Pons (tissue), 1 donor: ENCODE results near the gene SNHG17.

ENCODE experiments used
- DNase-seq: peaks from one replicate; pipeline ENCODE4 v3.0.0-alpha.2; 2016; ENCODE audit warnings: low spot score

Gene SNHG17

DNA sequence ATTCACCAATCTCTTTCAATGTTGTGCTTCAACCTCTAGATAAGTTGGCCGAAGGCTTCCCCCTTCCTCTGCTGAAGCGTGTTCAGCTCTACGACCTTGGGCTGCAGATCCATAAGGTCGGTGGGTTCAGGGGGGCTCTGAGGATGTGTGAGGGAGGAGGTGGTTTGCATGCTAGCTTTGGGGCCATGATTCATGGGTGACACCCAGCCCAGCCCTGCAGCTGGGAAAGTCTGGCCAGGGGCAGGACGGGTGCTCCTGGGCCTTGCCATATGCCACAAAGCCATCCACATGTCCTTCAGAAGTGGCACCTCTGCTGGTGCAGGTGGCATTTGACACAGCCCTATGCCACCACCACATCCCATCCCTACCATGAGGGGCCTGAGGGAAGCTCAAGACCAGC lies 61.2 kb downstream of the SNHG17 start:
- no peak for DNase-seq

DNA sequence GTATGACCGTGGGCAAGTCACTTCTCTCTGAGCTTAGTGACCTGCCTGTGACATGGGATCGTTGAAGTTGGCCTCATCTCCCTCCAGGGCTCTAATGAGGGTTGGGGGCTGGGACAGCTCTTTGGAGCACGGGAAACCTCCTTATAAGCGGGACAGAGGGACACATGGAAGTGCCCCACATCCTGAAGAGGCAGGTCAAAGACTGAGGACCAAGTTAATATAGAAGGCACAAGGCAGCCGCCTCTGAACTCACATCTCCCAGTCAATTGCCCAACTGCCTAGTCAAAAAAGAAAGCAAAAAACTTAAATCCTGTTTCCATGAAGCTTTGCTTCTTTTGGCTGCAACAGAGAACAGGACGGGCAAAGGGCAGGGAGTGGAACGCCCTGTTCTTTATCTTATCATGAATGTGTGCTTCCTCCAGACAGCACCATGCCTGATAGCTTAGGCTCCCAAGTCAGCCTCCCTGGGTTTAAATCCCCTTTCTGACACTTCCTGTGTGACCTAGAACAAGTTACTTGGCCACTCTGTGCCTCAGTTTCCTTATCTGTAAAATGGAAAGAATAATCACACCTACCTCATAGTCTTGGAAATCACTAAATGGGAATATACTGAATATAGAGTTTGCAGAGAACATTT lies 61.8 kb downstream of the SNHG17 start:
- DNase-seq: no peak

DNA sequence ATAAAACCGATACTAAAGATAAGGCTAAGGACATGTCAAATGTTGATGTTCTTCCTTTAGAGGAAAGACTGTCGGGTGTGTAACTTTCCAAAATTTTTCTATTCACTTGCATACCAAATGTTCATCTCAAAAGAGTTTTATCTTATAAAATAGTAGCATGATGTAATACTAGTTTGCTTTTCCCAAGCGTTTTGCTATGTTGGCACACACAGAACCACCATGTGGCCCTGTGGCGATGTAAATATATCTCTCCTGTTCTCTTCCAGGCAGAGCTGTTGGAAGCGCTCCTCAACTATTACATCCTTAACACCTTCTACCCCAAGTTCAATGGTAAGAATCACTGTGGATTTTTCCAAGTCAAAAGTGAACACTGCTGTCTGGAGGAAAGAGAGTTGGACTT lies 62.3 kb downstream of the SNHG17 start:
- no peak for DNase-seq
